ENCODE results near the gene DAND5.
"Not testable (repeated sequence)": the region's sequence is repeated elsewhere in the genome, so short reads cannot be mapped to it uniquely, and the experiment has no call there.

The DAND5 gene

DNA sequence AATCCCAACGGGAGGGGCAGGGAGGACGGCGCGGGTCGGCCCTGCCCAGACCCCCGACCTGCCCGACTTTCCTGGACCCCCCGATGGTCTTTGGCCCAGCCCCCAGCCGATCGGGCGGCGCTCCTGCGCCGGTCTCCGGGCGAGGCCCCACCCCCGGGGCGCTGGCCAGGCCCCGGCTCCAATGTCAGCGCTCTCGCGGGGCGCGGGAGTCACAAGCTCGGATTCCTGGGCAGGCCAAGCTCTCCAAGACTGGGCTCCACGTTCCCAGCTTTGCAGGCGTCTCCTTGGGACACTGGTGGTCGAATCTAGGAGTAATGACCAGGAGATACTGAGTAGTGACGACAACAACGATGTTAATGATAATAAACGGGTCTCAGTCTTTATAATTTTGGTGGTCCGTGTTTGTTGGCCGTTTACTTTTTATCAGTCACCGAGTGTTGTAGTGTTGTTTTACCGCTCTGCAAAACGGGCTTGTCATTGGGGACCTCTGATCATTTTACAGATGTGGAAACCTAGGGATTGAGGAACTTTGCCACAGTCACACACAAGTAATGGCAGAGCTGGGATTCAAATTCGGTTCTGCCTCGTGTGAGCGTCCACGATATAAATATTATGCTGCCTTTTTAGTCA lies 23.2 kb upstream of the DAND5 start:
- peak; percentile 53 for DNase-seq

DNA sequence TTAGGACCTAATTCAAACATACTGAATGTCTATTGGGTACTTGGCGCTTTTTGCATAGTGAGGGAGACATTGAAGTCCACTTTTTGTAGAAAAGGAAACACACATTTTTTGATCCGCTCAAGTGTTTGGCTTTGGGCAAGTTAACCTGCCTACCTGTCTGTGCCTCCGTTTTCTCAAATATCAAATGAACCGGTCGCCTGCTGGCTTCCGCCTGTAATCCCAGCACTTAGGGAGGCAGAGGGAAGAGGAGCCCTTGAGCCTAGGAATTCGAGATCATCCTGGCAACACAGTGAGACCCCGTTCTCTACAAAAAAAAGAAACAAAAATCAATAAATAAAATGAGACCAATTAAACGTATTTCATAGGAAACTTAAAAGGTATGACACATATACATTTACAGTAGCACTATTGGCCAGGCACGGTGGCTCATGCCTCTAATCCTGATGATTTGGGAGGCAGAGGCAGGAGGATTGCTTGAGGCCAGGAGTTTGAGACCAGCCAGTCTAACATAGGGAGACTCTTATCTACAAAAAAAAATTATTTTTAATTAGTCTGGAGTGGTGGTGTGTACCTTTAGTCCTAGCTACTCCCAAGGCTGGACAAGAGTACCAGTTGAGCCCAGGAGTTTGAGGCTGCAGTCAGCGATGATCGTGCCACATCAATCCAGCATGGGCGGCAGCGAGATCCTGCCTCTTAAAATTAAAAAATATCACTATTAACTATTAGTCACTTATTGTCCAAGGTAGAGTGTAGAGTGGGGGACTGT lies 22.5 kb upstream of the DAND5 start:
- no peak for DNase-seq

DNA sequence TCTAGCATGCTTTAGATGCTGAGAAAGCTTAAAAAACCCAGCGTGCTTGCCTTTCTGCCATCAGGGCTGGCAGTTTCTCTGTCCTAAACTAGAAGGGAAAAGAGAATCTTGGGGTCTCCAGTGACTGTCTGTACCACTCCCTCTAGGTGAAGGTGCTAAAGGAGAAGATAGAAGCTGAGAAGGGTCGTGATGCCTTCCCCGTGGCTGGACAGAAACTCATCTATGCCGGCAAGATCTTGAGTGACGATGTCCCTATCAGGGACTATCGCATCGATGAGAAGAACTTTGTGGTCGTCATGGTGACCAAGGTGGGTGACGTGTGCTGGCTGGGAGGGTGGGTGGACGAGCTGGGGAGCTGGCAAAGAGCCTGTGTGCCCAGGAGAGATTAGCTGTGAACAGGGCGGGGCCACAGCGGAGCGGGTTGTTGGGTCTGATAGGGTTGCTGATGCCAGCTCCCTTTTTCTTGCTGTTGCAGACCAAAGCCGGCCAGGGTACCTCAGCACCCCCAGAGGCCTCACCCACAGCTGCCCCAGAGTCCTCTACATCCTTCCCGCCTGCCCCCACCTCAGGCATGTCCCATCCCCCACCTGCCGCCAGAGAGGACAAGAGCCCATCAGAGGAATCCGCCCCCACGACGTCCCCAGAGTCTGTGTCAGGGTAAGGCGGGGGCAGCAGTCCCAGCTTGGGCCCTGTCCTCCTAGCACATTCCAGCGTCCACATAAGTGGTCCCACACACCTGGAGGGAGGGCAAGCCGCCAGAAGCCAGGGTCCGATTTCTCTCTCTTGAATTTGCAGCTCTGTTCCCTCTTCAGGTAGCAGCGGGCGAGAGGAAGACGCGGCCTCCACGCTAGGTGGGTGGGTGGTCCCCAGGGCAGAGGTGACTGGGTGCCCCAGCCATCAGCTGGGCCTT lies 21.4 kb upstream of the DAND5 start:
- DNase-seq, result no peak

DNA sequence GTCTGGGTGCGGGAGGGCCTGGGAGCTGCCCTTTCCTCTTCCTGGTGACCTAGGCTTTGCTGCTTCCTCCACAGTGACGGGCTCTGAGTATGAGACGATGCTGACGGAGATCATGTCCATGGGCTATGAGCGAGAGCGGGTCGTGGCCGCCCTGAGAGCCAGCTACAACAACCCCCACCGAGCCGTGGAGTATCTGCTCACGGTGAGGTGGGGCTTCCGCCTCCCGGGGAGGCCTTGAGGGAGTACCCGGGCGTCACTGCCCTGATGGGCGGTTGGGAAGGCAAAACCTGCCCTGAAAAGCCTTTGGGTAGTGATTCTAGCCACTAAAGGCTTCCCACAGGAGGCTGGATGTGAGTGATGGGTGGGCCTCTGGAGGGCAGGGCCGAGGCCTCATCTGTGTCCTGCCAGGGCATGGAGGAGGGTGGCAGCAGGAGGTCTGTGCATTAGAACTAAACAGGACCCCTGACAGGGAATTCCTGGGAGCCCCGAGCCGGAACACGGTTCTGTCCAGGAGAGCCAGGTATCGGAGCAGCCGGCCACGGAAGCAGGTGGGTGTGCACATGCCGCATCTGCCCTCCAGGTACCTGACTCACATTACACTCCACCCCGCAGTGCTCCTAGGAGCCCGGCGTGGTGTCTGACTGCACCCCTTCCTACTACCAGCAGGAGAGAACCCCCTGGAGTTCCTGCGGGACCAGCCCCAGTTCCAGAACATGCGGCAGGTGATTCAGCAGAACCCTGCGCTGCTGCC lies 20.6 kb upstream of the DAND5 start:
- no peak for DNase-seq

- no peak for DNase-seq
Observed at GRCh38 chr19:12949363-12950283, 19.8 kb upstream of the DAND5 start.

- not testable (repeated sequence) for DNase-seq
Observed at GRCh38 chr19:12952050-12952449, 17.3 kb upstream of the DAND5 start.

- no peak for DNase-seq
Observed at GRCh38 chr19:12952488-12953137, 16.8 kb upstream of the DAND5 start.

GRCh38 chr19:12953138-12953798 lies 16.1 kb upstream of the DAND5 start:
- DNase-seq, result no peak

GRCh38 chr19:12953799-12954611 lies 15.4 kb upstream of the DAND5 start:
- no peak for DNase-seq

- no peak for DNase-seq
Observed at GRCh38 chr19:12954612-12954962, 14.8 kb upstream of the DAND5 start.

GRCh38 chr19:12955575-12955974 lies 13.8 kb upstream of the DAND5 start:
- not testable (repeated sequence) for DNase-seq

DNA sequence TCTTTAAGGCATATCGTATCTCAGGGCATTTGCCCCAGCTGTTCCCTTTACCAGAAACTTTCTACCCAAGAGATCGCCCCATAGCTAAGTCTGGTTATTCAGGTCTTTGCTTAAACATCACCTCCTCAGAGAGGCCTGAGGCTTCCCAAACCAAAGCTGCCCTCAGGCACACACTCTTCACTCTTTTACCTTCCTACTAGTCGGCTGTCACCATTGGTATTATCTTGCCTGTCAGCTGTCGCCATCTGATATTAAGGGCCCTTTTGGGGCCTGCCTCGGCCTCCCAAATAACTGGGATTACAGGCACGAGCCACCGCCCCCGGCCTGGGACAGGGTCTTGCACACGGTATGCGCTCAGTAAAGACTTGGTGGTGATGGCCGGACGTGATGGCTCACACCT lies 13.4 kb upstream of the DAND5 start:
- no peak for DNase-seq

DNA sequence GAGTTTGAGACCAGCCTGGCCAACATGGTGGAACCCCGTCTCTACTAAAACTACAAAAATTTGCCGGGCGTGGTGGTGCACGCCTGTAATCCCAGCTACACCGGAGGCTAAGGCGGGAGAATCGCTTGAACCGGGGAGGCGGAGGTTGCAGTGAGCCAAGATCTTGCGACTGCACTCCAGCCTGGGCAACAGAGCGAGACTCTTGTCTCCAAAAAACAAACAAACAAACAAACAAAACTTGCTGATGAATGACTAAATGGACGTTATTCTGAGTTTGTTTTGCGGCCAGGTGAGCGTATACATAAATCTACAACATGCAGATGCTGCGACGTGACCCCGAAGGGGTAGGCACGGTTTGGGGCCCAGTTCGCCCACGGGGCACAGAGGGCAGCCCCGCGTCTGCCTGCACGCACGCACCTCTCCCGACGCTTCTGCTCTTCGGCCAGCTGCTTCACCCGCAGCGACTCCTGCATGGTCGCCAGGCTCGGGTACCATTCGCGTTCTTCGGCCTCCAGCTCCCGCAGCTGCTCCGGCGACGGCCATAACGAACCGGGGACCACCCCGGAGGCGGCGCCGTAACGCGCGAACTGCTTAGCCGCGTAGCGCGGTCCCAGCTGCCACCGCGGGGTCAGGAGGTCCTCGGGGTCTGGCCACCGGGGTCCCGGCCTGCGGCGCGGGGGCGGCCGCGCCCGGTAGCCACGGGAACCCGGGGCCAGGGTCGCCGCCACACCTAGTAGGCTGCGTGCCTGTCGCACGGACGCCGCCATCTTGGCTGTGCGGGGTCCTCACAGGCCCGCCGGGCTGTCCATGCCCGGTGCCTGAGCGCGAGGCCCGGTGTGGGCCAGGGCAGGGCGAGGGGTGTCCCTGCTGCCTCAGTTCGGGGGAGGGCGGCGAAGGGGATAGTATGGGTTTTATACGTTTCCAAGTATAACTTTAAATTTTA lies 12.7 kb upstream of the DAND5 start, which contains the start of gene GADD45GIP1:
GADD45GIP1 (minus strand) TSS at position 778 of the 943 bp plus-strand sequence; CDS start at position 767, 11 bp downstream.
- DNase-seq, result peak; percentile 84

DNA sequence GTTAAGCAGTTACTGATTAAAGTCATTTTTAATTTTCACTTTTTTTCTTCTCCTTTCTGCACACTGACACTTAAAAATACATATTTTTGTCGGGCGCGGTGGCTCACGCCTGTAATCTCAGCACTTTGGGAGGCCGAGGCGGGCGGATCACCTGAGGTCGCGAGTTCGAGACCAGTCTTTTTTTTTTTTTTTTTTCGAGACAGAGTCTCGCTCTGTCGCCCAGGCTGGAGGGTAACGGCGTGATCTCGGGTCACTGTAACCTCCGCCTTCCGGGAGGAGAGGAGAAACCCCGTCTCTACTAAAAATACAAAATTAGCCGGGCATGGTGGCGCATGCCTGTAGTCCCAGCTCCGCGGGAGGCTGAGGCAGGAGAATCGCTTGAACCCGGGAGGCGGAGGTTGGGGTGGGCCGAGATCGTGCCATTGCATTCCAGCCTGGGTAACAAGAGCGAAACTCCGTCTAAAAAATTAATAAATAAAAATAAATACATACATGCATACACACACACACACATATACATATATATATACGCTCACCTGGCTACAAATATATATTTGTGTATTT lies 11.9 kb upstream of the DAND5 start:
- not testable (repeated sequence) for DNase-seq

GRCh38 chr19:12959481-12959880 lies 9.9 kb upstream of the DAND5 start:
- DNase-seq, result no peak

DNA sequence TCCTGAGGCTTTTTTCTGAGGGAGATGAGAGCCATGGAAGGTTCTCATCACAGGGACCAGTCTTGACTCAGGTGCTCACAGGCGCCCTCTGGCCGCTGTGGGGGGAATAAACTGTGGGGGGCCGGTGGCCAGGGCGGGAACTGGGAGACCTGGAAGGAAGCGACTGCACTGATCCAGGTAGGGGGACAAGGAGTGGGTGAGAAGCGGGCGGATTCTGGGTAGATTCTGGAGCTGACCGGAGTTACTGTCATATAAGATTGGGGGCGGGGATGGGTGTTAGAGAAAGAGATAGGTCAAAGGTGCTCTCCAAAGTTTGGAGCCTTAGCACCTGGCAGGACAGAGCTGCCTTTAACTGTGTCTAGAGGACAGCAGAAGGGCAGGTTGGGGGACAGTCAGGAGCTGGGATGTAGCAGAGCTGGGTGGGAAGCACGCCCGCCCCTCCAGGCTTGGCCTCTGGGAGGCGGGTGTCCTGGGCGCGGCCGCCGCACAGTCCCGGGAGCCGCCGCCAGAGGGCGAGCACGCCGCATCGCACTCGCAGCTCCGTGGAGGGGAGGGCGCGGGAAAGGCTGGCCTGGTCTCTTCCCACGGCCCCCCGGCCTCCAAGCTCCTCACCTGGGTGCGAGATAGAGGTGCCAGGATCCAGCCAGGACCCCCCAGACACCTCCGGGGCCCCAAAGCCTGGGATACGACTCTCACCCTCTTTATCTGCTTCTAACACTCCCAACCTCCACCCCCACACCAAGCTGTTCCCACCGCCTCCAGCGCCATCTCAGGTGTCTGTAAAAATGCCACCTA lies 4.2 kb upstream of the DAND5 start:
- peak; percentile 85 for DNase-seq

- DNase-seq, result no peak
Observed at GRCh38 chr19:12965812-12966135, 3.6 kb upstream of the DAND5 start.

All from CD4-positive, alpha-beta T cell treated with Interleukin-10 for 1 hour (primary cell).